Adipocyte (in vitro differentiated cells): Measurements from ENCODE around the gene SLC35E4.

Experiments used
- DNase-seq: peaks from one replicate; pipeline ENCODE4 v3.0.0-alpha.2; 2015; ENCODE audit warnings: low read depth
- H3K27me3 ChIP-seq: replicated peaks from 2 replicates; pipeline ENCODE4 v1.7.0; 2013; ENCODE audit warnings: mild to moderate bottlenecking, low read length, moderate library complexity; ENCODE audit not compliant: control insufficient read depth, insufficient read depth
- H3K36me3 ChIP-seq: 2 replicates; pipeline ENCODE4 v1.7.0; 2013; ENCODE audit warnings: low read length, mild to moderate bottlenecking, moderate library complexity; ENCODE audit not compliant: control insufficient read depth, insufficient read depth, severe bottlenecking
- H3K4me1 ChIP-seq: 2 replicates; pipeline ENCODE4 v1.7.0; 2013; ENCODE audit warnings: mild to moderate bottlenecking, low read length, moderate library complexity; ENCODE audit not compliant: control insufficient read depth, insufficient read depth
- H3K4me3 ChIP-seq: 2 replicates; pipeline ENCODE4 v1.7.0; 2013; ENCODE audit warnings: mild to moderate bottlenecking, low read length, moderate library complexity
- H3K9ac ChIP-seq: 2 replicates; pipeline ENCODE4 v1.7.0; 2013; ENCODE audit warnings: mild to moderate bottlenecking, low read length, moderate library complexity
- H3K9me3 ChIP-seq: 2 replicates; pipeline ENCODE4 v1.7.0; 2013; ENCODE audit warnings: mild to moderate bottlenecking, low read length, moderate library complexity; ENCODE audit not compliant: control insufficient read depth

Gene SLC35E4

GRCh38 chr22:30655532-30655931 is 20.0 kb downstream of the SLC35E4 start:
- DNase-seq, result no peak
- no peaks in the 10 kb centered on the region for H3K27me3 ChIP-seq
- no peaks in the 10 kb centered on the region for H3K36me3 ChIP-seq
- no peaks in the 10 kb centered on the region for H3K9me3 ChIP-seq
- H3K4me1 ChIP-seq, result no peaks in the 10 kb centered on the region
- H3K9ac ChIP-seq, result no peak overlapping the region
- no peak overlapping the region for H3K4me3 ChIP-seq

GRCh38 chr22:30662040-30662439 is 26.5 kb downstream of the SLC35E4 start:
- no peak overlapping the region for H3K9ac ChIP-seq
- peaks cover 6% of the 10 kb centered on the region for H3K4me1 ChIP-seq
- DNase-seq, result no peak
- H3K4me3 ChIP-seq, result no peak overlapping the region
- peaks cover 15% of the 10 kb centered on the region for H3K36me3 ChIP-seq
- no peaks in the 10 kb centered on the region for H3K9me3 ChIP-seq
- H3K27me3 ChIP-seq, result no peaks in the 10 kb centered on the region

GRCh38 chr22:30664798-30665197 is 29.2 kb downstream of the SLC35E4 start:
- H3K27me3 ChIP-seq, result no peaks in the 10 kb centered on the region
- no peak overlapping the region for H3K9ac ChIP-seq
- no peak overlapping the region for H3K4me3 ChIP-seq
- H3K4me1 ChIP-seq, result peaks cover 6% of the 10 kb centered on the region
- peaks cover 15% of the 10 kb centered on the region for H3K36me3 ChIP-seq
- no peak for DNase-seq
- no peaks in the 10 kb centered on the region for H3K9me3 ChIP-seq

DNA sequence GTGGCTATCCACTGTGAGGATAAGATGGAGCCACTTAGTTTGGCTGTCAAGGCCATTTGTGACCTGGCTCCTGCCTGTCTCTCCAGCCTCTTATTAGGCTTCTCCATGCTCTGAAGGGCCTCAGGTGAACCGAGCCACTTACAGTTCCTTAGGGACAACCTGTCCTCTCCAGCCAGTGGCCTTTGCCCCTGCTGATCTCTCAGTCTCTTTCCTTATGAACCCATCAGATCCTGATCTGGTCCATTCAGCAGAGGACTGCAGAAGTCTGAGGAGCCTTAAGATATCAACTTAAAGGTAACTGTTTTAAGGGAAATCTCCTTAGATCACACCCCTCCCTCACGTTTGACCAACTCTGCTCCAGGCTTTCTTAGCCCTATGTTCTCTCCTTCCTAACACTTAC is 29.7 kb downstream of the SLC35E4 start:
- Histone ChIP-seq H3K9ac (no peak overlapping the region), H3K9me3 (no peaks in the 10 kb centered on the region), H3K27me3 (no peaks in the 10 kb centered on the region), H3K4me1 (peaks cover 6% of the 10 kb centered on the region), H3K4me3 (no peak overlapping the region), H3K36me3 (peaks cover 15% of the 10 kb centered on the region)
- DNase-seq, result no peak

- Histone ChIP-seq H3K9ac (no peak overlapping the region), H3K36me3 (peaks cover 15% of the 10 kb centered on the region), H3K4me3 (no peak overlapping the region), H3K4me1 (peaks cover 6% of the 10 kb centered on the region), H3K9me3 (no peaks in the 10 kb centered on the region), H3K27me3 (no peaks in the 10 kb centered on the region)
- no peak for DNase-seq
Observed at GRCh38 chr22:30665786-30666185, 30.2 kb downstream of the SLC35E4 start.

GRCh38 chr22:30667107-30667493 is 31.5 kb downstream of the SLC35E4 start:
- DNase-seq, result peak; percentile 43
- Histone ChIP-seq H3K9ac (peak overlapping the region; percentile 81), H3K4me1 (peaks cover 6% of the 10 kb centered on the region), H3K27me3 (no peaks in the 10 kb centered on the region), H3K4me3 (peak overlapping the region; percentile 88), H3K9me3 (no peaks in the 10 kb centered on the region), H3K36me3 (peaks cover 15% of the 10 kb centered on the region)

- Histone ChIP-seq H3K4me3 (peak within 1 kb of the TSS; percentile 88), H3K9ac (peak within 1 kb of the TSS; percentile 81), H3K27me3 (no peaks in the 10 kb centered on the region), H3K4me1 (peaks cover 6% of the 10 kb centered on the region), H3K9me3 (no peaks in the 10 kb centered on the region), H3K36me3 (peaks cover 9% of the 10 kb centered on the region)
- peak; percentile 96 for DNase-seq
Observed at GRCh38 chr22:30667494-30668385, 32.2 kb downstream of the SLC35E4 start, which contains the start of gene DUSP18. DUSP18 (minus strand) TSS chr22:30667875; CDS start chr22:30664003, 3,872 bp downstream.

- Histone ChIP-seq H3K36me3 (peaks cover 4% of the 10 kb centered on the region), H3K4me3 (peak overlapping the region; percentile 88), H3K27me3 (no peaks in the 10 kb centered on the region), H3K9me3 (no peaks in the 10 kb centered on the region), H3K9ac (peak overlapping the region; percentile 81), H3K4me1 (peaks cover 6% of the 10 kb centered on the region)
- DNase-seq, result no peak
Observed at GRCh38 chr22:30668386-30668710, 32.8 kb downstream of the SLC35E4 start.

- Histone ChIP-seq H3K4me3 (no peak overlapping the region), H3K4me1 (peaks cover 6% of the 10 kb centered on the region), H3K9me3 (no peaks in the 10 kb centered on the region), H3K9ac (no peak overlapping the region), H3K27me3 (no peaks in the 10 kb centered on the region), H3K36me3 (no peaks in the 10 kb centered on the region)
- no peak for DNase-seq
Observed at GRCh38 chr22:30671071-30671470, 35.5 kb downstream of the SLC35E4 start.

GRCh38 chr22:30673136-30673535 is 37.6 kb downstream of the SLC35E4 start:
- no peaks in the 10 kb centered on the region for H3K27me3 ChIP-seq
- no peaks in the 10 kb centered on the region for H3K4me1 ChIP-seq
- no peaks in the 10 kb centered on the region for H3K36me3 ChIP-seq
- no peaks in the 10 kb centered on the region for H3K9me3 ChIP-seq
- DNase-seq, result no peak
- H3K4me3 ChIP-seq, result no peak overlapping the region
- H3K9ac ChIP-seq, result no peak overlapping the region

- H3K9ac ChIP-seq, result no peak overlapping the region
- H3K4me3 ChIP-seq, result no peak overlapping the region
- H3K36me3 ChIP-seq, result no peaks in the 10 kb centered on the region
- H3K4me1 ChIP-seq, result peaks cover 6% of the 10 kb centered on the region
- no peaks in the 10 kb centered on the region for H3K27me3 ChIP-seq
- H3K9me3 ChIP-seq, result no peaks in the 10 kb centered on the region
- DNase-seq, result no peak
Observed at GRCh38 chr22:30674482-30674881, 38.9 kb downstream of the SLC35E4 start.

GRCh38 chr22:30675436-30675835 is 39.9 kb downstream of the SLC35E4 start:
- H3K36me3 ChIP-seq, result no peaks in the 10 kb centered on the region

More at GRCh38 chr22:30675436-30675835, 39.9 kb downstream of the SLC35E4 start:
- no peak for DNase-seq
- Histone ChIP-seq H3K9me3 (no peaks in the 10 kb centered on the region), H3K27me3 (no peaks in the 10 kb centered on the region), H3K4me1 (peaks cover 6% of the 10 kb centered on the region), H3K9ac (no peak overlapping the region), H3K4me3 (no peak overlapping the region)
